ENCODE measurements around the gene CSNK1G1.

DNA sequence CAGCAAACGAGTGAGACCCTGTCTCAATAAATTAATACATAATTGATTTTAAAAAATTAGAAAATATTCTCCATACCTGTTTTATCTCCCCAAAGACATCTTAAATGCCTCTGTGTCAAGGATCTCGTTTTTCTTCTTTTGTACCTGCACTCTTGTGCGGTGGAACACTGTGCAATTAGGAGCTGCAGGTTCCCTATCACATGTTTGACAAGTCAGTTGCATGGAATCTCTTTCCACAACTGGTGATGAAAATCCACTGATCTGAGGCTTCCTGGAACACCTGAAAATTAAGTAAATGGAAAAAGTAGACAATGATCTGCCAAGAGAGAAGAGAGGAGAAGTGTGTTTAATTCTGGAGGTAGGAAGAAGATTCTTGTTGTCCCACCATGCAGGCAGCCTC, 207.4 kb downstream of the CSNK1G1 start:
- TF ChIP-seq, protein P1, sequence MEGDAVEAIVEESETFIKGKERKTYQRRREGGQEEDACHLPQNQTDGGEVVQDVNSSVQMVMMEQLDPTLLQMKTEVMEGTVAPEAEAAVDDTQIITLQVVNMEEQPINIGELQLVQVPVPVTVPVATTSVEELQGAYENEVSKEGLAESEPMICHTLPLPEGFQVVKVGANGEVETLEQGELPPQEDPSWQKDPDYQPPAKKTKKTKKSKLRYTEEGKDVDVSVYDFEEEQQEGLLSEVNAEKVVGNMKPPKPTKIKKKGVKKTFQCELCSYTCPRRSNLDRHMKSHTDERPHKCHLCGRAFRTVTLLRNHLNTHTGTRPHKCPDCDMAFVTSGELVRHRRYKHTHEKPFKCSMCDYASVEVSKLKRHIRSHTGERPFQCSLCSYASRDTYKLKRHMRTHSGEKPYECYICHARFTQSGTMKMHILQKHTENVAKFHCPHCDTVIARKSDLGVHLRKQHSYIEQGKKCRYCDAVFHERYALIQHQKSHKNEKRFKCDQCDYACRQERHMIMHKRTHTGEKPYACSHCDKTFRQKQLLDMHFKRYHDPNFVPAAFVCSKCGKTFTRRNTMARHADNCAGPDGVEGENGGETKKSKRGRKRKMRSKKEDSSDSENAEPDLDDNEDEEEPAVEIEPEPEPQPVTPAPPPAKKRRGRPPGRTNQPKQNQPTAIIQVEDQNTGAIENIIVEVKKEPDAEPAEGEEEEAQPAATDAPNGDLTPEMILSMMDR (conservative IDR thresholded peaks at IDR 0.05; ENCODE audit: low read depth, low read length), result no peak
- TF ChIP-seq EZH2 (IDR thresholded peaks at IDR 0.05; ENCODE audit: borderline replicate concordance, low read depth, low read length, poor library complexity, severe bottlenecking), result no peak
